HG02943 (cell line): ENCODE data around the gene AMPD3.

Source experiments
- ATAC-seq: cut with Tn5 transposase; IDR thresholded peaks from one replicate; pipeline ENCODE4 v1.9.1; 2021; ENCODE audit warnings: mild to moderate bottlenecking, low read depth, moderate library complexity; ENCODE audit not compliant: unreplicated experiment

The AMPD3 gene

DNA sequence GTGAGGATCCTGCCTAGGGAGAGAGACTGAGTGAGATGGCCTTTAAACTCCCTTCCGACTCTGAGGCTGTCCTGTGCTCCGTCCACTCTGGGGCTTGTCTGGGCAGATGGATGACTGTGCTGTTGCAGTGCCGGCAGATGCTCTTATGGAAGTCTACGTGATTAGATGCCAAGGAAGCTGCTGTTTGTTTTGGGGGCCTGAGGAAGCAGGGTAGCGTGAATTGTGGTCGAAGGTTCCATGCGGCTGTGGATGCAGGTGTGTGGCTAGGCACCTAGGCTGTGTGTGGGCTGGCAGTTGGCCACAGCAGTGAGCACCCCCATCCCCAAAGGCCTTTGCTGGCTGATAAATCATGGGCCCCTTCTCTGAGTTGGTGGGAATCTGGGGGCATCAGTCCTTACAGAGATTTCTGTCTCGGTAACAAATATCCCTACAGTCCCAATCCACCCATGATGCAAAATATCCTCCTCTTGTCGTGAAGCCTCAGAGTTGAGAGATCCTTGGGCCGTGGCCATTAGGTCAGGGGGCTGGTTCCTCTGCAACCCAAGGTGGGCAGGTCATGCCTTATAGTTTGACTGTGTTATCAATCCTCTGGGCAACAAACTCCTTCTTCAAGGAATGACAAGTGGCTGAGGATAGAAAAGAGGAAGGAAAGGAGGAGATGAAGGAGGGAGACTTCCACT, 31.2 kb downstream of the AMPD3 start:
- no peak for ATAC-seq

DNA sequence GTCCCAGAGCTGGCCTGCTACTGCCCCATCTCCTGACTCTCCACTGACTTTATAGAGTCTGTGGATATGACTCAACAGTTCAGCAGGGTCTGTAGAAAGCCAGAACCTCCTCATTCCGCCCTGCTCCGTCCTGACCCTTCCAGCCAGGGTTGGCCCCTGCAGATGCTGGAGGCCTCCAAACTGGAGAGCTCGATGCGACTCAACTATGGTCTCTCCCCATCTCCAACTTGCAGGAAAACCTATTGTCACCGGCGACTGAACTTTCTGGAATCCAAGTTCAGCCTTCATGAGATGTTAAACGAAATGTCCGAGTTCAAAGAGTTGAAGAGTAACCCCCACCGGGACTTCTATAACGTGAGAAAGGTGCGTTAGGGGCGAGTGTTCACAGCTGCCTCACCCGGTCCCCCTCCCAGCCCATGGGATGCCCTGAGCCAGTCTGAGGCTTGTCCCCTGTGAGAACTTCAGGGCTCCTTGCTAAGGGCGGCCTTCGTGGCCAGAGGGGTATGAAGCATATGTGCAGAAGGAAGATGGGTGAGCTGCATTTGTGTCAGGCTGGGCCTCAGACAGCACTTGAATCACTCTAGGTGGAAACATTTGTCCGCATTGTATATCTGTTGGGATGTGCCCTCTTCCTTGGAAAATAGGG, 32.1 kb downstream of the AMPD3 start:
- no peak for ATAC-seq

DNA sequence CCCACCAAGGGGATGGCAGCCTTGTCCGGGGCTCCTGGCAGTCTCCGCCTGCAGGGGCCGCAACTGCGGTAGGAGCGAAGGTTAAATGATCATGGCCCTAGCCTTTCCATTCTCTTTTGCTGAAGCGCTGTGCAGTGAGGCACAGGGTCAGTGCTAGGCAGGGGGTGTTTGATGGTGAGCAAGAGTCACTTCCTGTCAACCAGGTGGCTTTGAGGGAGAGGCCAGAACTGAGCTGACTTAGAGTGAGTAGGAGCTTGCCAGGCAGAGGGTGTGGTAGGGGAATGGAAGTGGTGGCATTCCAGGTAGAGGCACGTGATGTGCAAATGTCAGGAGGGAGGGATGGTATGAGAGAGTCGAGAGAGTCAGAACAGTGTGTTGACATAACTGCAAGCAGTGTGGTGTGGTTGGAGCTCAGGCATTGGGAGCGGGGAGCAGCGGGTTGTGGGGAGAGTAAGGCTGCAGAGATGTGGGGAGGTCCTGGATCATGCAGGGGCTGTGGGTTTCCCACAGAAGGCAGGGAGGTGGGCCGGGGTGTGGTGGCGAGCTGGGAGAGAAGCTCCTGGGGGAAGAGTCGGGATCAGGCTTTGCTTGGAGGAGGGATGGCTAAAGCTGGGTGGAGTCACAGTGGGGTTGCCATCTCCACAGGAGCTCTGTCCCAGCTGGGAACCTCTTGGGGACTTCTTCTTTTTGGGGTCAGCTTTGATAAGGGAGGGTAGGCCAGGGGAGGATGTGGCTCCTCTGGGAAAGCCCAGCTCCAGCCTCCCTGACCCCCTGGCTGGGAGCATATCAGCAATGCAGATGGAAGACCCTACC, 33.3 kb downstream of the AMPD3 start:
- no peak for ATAC-seq

DNA sequence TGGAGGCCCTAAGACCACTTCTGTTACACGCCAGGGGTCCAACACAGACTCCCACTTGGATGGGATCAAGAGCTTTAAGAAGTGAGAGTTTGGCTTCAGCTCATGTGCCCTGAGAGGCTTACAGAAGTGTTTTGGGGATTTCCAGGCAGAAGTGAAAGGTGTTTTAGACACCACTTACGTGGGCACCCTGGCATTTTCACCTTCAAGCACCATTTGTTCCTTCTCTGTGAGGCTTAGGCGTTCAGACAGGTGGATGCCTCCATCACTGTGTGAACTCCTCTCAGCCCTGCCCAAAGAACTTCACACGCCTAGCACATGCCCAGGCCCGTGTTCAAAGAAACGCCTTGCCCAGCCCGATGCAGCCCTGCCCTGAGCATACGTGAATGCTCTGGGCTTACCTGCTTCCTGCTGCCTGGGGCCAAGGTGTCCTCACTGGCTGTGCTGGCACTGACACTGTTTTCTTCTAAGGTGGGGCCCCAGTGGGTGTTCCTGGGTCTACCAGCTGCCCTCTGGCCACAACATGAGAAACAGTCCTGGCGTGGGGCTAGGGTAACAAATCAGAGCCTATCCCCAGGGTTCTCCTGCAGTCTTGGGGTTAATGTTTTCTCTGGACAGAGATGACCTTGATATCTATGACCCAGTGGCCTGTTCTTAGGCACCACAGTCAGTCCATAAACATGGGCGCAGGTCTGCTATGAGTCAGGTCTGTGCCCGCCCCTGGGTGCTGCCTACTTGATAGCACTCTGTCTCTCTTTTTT, 34.0 kb downstream of the AMPD3 start:
- no peak for ATAC-seq

DNA sequence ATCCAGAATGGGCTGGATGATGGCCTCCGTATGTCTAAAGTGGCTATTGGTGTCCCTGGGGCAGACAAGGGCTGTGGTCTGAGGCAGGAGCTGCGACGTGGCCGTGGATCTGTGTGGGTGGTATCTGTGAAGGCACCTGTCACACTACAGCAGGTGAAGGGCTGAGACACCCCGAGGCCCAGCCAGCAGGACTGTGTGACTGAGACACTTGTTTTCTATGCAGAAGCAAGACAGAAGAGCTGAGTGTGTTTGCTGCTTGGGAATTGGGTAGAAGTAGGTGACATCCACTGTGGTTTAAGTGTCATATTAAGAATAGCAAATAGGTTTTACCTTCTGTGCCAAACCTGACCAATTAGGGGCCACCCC, 35.0 kb downstream of the AMPD3 start:
- no peak for ATAC-seq

DNA sequence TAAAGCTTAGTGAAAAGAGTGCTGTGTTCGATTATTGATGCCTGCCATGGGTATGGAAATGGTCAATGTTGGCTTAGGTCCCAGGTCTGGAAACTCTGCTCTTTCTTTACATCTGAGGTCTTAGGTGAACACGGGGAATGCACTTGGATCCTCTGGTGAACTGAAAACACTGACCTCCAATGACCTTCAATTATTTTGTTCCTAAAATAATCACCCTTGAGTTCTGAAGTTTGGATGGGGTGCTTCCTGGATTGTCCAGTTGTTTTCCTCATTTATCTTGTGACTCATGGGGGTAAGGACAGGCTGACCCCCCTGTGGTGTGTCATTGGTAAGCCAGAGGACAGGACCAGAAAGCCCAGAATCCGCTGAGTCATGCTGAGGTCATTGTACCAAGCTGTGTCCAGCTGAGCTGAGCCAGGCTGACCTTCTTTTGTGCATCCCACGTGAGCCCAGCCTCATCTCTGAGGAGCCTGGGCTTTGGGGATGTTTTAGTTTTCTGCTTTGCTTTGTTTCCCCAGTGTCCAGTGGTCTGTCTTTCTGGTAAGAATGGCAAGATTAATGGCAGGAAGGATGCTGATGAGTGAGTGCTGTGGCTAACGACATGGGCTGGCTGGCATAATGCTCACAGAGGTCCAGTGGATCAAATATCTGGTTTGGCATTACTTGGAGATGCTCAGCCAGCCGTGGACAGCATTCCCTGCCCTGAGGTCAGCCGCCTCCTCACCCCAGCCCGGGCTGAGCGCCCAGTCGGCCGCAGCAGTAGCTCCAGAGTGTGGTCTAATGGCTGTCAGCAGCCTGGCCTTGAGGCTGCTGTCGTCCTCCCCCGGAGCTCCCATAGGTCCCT, 35.6 kb downstream of the AMPD3 start:
- ATAC-seq: no peak

DNA sequence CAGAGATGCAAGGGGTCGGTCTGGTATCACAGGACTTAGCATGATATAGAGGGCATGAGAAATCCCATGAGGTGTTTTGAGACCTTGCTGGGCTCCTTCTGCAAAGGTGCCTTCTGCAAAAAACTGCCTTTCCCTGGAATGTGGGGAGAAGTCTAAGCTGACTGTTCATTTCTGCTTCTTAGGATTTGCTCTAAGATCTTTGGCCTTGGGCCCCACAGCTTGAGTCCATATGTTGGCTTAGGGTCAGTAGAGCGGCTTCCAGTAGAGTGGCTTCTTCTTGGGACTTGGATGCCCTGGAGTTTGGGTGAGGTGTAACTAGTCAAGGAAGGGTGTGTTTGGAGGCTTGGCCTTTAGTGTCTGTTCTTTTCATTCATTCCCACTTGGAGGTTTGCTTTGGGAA, 37.0 kb downstream of the AMPD3 start:
- ATAC-seq: no peak

DNA sequence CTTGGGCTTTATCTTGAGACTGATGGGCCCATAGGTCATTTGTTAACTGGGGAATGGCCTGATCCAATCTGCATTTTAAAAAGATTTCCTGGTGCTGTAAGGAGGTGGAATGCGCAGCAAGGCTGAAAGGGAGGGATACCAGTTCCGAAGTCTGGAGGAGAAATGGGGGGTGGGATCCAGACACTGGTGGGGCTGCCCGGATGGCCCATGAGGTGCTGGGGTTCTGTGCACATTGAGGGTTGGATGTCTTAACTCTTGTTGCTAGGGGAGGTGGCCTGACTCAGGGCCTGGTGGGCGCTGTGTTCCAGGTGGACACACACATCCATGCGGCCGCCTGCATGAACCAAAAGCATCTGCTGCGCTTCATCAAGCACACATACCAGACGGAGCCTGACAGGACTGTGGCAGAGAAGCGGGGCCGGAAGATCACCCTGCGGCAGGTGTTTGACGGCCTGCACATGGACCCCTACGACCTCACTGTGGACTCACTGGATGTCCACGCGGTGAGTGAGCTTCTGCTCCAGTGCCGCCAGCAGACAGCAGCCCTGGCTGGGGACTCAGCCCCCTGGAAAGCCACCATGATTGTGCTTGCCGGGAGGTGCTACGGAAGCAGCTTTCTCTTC, 38.1 kb downstream of the AMPD3 start:
- no peak for ATAC-seq

DNA sequence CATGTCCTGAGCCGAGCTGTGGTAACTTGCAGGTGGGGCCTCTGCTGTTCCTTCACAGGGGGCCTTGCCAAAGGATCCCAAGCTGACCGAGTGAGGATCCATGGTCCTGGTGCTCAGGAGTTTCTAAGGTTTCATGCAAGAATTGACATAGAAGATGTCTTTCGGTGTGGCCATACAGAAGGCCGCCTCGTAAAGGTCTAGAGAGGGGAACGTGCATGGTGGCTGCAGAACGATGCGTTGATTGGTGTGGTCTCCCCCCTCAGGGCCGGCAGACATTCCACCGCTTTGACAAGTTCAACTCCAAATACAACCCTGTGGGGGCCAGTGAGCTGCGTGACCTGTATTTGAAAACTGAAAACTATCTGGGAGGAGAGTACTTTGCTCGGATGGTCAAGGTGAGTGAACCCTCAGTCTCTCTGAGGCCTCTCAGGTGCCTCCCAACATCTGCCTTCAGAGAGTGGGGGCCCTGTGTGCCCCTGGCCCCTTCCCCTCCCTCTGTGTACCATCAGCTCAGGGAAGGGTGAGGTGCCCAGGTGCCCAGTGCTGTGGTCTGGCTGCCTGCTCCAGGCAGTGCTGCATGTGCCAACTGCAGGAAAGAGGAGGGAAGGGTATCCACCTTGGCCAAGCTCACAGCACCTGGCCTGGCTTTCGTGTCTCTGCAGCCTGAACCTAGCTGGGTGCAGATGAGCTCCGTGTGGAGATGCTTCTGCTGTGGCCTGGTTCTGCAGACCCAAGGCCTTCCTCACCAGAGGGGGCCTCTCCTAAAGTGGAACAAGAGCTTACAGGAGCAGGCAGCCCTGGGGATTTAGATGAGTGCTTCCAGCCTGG, 39.8 kb downstream of the AMPD3 start:
- ATAC-seq: no peak

DNA sequence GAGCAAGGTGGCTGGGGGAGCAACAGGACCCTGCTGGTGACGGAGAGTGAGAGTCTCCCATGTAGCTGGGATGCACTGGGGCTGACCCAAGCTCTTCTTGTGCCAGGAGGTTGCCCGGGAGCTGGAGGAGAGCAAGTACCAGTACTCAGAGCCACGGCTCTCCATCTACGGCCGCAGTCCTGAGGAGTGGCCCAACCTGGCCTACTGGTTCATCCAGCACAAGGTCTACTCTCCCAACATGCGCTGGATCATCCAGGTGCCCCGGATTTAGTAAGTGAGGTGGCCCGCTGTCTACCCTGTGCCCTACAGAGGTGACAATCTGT, 40.4 kb downstream of the AMPD3 start:
- ATAC-seq: no peak

DNA sequence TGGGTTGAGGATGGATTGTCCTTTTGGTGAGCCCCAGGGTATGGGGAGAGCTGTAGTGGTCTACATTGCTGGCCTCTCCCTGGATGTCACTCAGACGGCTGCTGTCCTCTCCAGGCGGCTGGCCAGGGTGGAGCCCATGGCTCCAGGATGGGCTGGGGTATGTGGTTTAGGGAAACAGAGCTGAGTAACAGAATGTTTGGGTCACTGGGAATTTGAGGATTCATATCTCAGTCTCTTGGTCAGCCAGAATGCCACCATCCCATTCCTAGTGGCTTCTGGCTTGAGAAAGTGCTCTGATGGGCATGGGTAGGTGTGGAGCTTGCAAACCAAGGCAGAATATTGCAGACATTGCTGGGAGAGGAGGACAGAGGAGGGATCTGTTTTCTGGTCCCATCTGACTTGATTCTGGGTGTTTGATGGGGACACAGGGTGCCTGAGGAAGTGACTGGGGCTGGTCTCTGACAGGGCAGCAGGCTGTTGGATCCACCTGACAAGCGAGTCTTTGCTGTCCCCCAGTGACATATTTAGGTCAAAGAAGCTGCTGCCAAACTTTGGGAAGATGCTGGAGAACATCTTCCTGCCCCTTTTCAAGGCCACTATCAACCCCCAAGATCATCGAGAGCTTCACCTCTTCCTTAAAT, 41.4 kb downstream of the AMPD3 start:
- ATAC-seq: no peak

DNA sequence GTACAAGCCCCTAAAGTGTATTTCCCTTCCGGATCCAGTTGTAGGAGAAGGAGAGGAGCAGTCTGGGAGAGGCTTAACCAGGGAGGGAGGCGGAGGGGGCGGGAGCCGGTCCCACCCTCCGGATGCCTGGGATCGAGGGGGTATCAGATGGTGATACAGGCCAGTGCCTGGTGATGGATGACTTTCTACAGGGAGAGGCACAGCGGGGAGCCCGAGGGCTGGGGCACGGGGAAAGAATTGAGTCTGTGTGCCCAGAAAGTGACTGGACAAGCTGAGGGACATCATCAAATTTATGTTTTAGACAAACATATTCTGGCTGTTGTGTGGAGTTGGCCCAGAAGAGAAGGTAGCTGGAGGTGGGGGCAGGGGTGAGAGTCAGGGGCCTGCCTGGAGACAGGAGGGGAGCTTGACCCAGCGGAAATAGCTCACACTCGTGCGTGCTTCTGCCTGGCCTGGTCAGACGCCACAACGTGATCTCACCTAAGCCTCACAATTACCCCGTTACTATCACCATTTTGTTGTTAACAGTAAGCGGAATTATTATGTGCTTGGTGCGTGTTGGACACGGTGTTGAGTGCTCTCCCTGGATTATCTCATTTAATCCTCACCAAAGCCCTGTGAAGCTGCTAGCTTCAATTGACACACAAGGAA, 42.4 kb downstream of the AMPD3 start:
- no peak for ATAC-seq

DNA sequence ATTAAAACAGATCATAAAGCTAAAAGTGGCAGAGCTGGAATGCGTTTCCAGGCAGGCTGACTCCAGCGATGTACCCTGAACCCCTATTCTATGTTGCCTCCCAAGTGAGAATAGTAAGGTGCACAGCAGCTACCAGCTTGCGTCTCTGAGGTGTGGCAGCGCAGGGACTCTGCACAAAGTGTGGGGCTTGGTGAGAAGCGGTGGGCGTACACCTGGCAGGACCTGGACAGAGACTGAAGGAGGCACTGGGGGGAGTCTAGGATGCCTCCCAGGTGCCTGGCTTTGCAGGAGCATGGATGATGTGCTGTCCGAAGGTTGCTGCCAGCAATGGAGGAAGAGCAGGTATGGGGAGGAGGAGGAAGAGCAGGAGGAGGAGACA, 42.9 kb downstream of the AMPD3 start:
- ATAC-seq: no peak

DNA sequence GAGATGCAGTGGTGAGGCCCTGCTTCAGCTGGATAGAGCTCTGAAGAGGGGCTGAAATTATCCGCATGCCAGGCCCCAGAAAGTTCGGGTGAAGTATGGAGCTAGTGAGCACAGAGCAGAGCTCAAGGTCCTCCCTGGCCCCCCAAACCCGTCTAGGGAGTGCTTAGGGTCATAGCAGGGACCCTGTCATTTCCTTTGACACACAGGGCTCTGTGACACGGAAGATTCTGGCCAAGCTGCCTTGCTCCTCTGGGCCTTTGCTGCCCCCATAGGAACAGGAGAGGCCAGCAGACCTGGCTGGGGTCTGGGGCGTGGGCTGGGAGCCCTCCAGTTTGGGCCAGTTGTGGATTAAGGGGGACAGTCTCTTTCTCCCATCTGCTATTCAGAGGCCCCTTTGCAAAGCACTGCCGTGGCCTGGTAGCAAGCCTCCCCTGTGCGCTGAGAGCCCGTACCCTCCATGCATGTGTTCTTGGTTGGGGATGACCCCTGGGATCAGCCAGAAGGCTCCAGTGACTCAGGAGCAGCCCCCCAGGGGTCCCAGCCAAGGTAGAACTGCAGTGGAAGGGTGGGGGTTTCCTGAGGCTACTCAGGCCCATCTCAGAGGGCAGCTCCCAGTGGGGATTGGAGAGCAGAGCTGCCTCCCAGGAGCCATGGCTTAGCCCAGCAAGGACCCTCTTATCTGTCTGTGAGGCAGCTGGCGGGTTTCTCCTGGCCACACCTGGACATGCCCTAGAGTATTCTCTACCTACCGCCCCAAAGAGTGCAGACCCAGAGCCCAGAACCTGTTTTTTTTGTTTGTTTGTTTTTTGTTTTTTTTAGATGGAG, 43.6 kb downstream of the AMPD3 start:
- no peak for ATAC-seq

DNA sequence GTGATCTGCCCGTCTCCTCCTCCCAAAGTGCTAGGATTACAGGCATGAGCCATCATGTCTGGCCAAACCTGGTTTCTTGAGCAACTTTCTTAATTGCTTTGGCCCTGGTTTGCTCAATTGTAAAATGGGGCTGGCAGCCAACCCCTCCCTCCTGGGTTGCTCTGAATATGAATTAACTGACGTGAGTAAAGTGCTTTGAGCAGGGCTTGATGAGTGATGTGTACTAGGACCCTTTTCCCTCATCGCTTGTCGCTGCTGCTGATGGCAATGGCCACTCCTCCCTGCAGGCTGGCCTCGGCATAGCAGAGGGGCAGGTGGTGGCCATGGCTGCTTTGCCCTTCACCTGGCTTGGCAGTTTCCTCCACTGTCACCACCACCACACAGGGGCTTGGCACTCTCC, 44.4 kb downstream of the AMPD3 start:
- no peak for ATAC-seq

DNA sequence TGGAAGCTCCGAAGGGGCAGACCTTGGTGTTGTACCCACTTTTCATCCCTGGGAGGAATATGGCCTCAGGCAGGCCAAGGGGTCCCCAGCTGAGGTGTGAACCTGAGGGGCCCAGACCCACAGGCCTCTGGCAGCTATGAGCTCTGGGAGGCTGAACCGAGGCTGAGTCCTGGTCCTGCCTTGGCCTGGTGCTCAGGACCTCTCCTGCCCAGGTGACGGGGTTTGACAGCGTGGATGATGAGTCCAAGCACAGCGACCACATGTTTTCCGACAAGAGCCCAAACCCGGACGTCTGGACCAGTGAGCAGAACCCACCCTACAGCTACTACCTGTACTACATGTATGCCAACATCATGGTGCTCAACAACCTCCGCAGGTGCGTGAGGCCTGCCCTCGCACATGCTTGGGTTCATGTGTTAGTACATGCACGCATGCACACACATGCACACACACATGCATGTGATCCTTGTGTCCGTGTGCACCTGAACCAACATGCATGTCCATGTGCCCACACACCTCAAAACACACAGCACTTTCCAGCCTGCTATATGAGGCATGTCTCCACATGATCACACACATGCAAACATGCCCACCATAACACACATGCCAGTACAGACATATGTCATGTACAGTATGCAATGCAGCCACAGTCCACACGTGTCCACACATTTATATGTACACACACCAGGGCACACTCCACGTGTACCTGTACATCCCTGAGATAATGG, 45.0 kb downstream of the AMPD3 start:
- no peak for ATAC-seq
